Prostate gland (tissue), 2 donors: ENCODE results near the gene NOTCH1.
"Not testable (repeated sequence)": the region's sequence is repeated elsewhere in the genome, so short reads cannot be mapped to it uniquely, and the experiment has no call there.

Experiments used
- CTCF ChIP-seq, 4 experiments: fragments of 200-600 bp in 2 of 4; fragments of 450-650 bp in 2 of 4; sonication (generic) in 2 of 4; IDR thresholded peaks; 1 replicate in 3 of 4; 2 replicates in 1 of 4; pipeline ENCODE4 v1.5.1; 2016 to 2019; ENCODE audit warnings: antibody characterized with exemption in 4 of 4, mild to moderate bottlenecking in 2 of 4, moderate library complexity in 2 of 4
- POLR2A ChIP-seq: fragments of 450-650 bp; IDR thresholded peaks from one replicate; pipeline ENCODE4 v1.6.1; 2016; ENCODE audit warnings: antibody characterized with exemption, mild to moderate bottlenecking
- POLR2AphosphoS5 ChIP-seq: sonication (generic); formaldehyde crosslinking; IDR thresholded peaks from one replicate; pipeline ENCODE4 v1.6.1; 2017; ENCODE audit warnings: antibody characterized with exemption

DNA sequence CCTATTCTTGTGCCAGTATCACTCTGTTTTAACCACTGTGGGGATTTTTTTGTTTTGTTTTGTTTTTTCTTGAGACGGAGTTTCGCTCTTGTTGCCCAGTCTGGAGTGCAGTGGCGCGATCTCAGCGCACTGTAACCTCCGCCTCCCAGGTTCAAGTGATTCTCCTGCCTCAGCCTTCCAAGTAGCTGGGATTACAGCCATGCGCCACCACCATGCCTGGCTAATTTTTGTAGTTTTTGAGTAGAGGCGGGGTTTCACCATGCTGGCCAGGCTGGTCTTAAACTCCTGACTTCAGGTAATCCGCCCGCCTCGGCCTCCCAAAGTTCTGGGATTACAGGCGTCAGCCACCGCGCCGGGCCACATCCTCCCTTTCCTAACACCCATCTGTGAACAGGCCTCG lies 28.8 kb upstream of the NOTCH1 start:
- not testable (repeated sequence) for TF ChIP-seq CTCF (IDR thresholded peaks at IDR 0.05); POLR2A; POLR2AphosphoS5
